Measurements from ENCODE around the gene FATE1.

The FATE1 gene

DNA sequence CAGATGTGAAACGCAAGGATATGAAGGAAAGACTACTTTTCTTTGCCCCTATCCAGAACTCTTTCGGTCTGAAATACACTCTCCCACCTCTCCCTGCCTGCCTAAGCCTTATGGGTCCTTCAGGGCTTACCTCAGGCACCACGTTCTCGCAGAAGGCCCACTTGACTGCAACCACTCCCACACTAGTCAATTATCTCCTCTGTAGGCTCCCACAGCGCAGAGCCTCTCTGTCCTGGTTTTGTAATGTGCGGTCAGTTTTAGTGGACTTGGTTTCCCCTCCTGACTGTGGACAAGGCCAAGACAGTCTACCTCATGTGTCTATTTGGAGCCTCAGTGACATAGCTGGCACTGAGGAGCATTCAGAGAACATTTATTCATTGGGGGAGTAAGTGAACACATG is 29.8 kb downstream of the FATE1 start:
- DNase-seq, result no peak

DNA sequence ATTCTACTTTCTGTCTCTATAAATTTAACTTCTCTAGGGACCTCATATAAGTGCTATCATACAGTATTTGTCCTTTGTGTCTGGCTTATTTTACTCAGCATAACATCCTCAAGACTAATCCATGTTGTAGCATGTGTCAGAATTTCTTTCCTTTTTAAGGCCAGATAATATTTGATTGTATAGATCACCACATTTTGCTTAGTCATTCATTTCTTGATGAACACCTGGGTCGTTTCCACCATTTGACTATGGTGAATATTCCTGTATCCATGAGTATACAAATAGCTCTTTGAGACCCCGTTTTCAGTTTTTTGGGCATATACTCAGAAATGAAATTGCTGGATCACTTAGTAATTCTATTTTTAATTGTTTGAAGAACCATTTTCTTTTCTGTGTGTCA is 30.7 kb downstream of the FATE1 start:
- DNase-seq, result no peak

DNA sequence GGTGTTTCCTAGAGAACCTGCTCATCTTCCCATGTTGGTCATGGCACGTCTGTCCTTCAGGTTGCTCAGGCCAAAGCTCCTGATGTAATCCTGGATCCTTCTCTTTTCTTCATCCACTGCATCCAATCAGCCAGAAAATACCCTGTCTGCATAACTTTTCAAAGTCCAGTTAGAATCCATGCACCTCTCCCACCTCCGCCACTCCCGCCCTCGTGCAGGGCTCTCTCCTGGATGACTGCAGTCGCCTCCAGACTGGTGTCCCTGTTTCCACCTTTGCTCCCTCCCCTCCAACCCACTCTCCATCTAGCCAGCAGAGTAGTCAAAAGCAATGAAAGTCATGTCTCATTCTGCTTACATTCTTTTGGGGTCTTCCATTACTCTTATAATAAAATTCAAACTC is 34.7 kb downstream of the FATE1 start:
- DNase-seq, result no peak

DNA sequence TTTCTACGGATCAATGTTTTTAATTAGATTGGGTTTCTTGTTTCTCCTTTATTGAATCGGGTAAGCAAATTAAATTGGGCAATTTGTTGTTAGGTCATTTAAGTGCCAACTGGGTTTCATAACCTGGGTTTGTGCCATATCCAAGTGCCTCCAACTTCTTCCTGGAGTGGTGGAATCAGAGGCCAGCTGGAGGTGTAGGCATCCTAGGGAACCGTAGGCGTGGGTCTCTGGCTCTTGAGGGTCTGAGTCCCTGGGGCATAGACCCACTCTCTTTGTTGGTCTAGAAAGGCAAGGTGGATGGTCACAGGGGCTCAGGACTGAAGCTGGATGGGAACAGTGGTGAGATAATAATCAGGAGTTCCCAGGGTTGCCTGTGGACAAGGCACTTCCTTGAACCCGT is 37.0 kb downstream of the FATE1 start:
- no peak for DNase-seq

DNA sequence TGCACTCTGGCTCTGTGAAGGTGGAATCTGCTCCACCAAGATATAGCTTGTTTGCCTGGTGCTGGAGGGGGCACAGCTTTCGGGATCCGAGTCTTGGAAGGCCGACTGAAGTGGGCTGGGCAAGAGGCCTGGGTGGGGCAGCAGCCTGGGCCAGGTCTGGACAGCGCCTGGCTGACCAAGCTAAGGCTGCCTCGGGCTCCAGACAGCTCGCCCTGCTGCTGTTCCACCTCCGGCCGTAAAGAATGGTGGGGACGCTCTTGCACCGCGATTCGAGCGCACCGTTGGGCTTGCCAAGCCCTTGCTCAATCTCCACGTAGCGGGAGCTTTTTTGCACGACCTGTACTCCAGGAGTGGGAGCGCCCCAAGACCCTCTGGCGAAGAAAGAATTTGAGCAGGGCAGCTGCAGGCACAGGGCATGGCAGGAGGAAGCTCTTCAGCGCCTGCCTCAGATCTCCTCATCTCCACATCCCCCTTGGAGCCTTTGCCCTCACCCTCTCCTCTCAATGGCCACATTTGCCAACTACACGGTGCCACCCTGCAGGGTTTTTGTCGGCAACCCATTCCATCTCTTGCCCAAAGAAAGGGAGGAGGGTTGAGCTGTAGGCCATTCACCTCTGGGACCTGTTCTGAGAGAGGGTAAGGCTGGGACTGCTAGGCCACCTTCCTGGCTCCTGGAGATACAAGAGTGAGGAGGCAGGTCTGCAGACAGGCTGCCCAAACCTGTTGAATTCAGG is 37.6 kb downstream of the FATE1 start:
- DNase-seq, result no peak

DNA sequence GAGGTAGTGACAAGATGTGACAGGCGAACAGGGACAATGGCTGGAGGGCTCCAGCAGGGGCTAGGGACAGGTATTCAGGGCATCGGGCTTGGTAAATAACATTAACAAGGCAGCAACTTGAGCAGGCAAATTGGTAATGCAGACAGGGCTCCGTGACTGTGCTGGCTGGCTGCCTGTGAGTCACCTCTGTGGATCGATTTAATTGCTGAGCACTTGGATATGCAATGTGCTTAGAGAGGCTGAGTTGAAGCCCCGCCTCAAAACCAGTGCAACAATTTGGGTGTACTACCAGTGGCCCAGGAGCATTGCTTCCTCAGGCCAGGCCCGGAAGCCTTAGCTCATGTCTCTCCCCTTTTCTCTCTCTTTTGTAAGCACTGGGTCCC is 38.2 kb downstream of the FATE1 start:
- DNase-seq, result no peak

DNA sequence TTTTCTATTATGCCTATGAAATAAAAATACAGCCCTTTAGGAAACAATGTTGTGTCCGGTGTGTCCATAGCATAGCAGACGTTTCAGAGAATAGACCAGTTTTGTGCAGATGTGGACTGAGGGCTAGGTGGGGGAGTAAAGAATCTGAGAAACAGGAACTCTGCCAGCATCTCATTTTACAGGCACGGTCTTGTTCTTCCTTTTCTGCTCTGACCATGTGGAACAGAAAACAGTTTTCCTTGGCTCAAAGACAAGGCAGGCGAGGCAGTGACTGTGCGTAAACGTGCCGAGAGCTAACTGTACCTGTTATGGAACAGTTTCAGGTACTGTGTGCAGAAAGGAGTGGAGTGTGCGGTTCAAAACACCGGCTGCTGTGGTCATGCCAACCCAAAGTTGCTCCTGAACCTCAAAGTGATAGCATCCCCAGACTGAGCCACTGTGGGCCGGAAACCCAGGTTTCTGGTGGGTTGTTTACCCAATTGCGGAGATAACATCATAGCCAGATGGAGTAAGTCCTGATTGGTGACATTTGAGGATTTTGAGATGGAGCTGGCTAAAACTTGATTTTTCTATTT is 38.9 kb downstream of the FATE1 start:
- no peak for DNase-seq

DNA sequence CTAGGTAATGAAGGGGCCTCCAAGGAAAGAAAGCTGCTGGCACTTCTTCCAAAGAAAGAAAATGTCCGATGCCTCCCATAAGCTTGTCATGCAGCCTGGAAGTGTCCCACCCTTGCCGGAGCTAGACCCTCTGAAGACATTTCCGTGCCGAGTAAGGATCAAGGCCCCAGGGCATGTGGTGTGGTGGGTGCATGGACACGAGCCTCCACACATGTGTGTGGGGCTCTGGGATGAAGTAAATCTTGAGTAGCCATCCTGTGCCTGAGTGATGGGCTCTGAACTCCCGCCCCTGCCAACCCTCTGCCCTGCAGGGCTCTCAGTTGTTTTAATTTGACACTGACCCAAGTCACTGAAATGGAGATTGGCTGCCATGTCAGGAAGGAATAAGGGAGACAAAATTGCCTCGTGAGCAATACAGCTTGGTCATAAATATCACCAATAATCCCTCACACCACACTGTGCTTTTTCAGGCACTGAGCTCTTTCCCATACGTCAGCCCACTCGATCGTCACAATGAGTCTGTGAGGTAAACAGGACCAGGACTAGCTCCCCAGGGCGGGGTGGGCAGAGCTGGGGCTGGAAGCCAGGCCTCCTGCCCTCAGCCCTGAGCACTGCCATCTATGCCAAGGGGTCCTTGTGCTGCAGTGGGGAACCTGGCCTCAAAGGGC is 43.3 kb downstream of the FATE1 start:
- no peak for DNase-seq

DNA sequence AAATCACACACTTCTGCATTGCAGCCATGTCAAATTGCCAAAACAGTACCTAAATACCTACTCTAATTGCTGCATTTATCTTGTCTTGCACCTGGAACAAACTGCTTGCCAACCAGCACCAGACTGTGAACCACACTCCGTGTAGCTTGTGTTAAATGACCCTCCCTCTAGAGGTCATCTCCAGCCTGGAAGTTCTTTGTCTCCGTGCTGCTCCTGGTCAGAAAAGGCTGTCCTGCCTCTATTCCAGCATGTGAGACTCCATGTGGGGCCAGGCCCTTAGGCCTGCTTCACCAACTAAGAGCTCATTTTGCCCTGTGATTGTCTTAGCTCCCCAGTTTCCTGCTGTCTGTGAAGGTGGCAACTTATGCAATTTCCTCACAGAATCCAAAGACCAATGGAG is 47.0 kb downstream of the FATE1 start:
- DNase-seq, result no peak

DNA sequence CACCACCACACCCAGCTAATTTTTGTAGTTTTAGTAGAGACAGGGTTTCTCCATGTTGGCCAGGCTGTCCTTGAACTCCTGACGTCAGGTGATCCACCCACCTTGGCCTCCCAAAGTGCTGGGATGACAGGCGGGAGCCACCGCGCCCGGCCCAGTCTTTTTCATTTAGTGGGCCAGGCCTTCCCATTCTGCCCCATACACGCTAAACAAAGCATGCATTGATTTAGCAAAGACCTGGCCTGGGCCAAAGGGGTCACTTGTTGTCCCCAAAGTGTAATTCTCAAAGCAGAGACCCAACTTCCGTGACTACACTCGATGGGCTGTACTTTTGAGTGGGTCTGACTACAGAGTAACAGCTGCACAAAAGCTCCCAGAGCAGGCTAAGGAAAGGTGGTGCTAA is 47.9 kb downstream of the FATE1 start:
- DNase-seq, result no peak

DNA sequence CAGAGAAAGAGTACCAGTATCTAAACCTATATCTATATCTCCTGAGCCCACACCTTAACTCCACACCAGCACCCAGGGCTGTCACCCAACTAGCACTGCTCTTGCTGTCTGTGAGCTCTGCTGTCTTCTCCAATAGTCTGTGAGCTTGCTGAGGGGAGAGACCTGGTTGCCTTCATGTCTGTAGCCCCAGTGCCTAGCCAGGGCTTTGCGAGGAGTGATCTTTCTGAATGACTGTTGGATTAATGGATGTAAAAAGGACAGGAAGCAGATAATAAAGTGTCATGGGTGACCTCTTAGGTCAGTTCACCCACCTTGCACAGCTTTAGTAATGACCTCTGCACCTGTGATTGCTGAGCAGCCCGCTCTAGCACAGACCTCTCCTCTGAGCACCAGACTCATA is 49.2 kb downstream of the FATE1 start:
- no peak for DNase-seq

DNA sequence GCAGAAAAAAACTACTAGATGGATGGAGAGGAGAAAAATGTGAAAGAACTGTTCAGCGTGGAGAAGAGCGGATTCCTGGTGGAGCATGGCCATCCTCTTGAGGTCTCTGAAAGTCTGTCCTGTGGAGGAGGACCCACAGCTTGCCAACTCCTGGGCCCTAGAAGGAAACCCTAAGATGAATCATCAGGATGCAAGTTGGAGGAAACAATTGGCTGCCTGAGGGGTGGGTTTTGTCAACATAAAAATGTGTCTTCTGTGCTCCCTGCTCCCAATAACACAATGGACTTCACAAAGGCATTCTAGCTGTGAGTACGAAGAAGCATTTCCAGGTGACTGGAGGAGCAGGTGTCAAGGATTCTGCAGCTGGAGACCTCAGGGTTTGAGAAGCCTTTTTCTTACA is 55.9 kb downstream of the FATE1 start:
- DNase-seq, result no peak
